ENCODE results near the gene CRX.
A peak's percentile ranks its signal among the peaks of the same experiment; 100 is the strongest.
"Not testable (repeated sequence)": the region's sequence is repeated elsewhere in the genome, so short reads cannot be mapped to it uniquely, and the experiment has no call there.

The CRX gene

DNA sequence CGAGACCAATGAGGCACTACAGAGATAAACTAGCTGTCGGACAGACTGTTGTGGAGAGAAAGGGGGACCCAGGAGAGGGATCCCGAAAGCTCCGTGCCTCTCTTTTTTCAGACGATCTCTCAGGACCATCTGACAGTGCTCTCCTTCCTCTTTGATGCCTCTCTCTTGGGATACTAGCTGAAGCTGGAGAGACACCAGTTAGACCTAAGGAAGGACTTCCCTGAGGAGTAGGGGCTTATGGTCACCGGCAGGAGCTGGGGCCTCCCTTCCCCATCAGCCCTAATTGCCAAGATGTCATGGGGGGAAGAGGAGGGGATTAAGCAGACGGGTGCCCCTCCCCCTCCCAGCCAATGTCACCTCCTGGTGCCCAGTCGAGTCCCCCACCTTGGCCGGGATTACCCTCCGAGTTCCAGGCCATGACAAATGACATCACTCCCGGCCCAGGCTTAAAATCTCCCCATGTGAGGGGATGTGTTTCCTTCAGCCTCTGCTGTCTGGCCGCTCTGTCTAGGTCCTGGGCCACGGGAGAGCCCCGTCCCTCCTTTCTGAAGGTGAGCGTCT is at the start of gene CRX:
CRX (plus strand) TSS at position 478 of the 561 bp plus-strand sequence. CDS start 12,507 bp downstream, outside the sequence.
- Mint-ChIP-seq H3K27me3 (ENCODE audit: low read depth) (peaks cover 19% of the 10 kb centered on the region), H3K4me3 (no peak within 1 kb of the TSS), H3K4me1 (ENCODE audit: low read depth) (peaks cover 3% of the 10 kb centered on the region), H3K27ac (no peak within 1 kb of the TSS), H3K36me3 (ENCODE audit: low read depth) (no peaks in the 10 kb centered on the region), H3K9me3 (no peaks in the 10 kb centered on the region)
- DNase-seq (ENCODE audit: low spot score): no peak

DNA sequence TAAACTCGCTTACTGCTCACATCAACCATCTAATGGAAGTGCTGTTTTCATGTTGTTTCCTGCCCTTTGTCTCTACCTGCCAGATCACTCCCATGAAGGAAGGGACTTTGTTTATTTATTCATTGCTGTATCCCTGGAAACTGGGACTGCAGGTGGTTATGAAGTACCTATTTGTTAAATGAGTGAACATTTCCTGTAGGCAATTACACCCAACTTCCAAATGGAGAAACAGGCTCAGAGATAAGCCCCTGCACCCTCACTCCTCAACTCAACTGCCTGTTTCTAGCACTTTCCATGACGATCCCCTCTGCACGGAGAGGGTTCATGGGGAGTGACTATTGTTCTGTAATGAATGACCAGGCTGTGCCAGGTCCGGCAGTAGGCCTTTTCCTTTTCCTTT is 45.2 kb upstream of the CRX start:
- no peak overlapping the region for H3K27ac Mint-ChIP-seq
- H3K36me3 Mint-ChIP-seq (ENCODE audit: low read depth): peaks cover 9% of the 10 kb centered on the region
- peak overlapping the region; percentile 26 for H3K4me3 Mint-ChIP-seq
- no peaks in the 10 kb centered on the region for H3K27me3 Mint-ChIP-seq (ENCODE audit: low read depth)
- no peaks in the 10 kb centered on the region for H3K9me3 Mint-ChIP-seq
- no peak for DNase-seq (ENCODE audit: low spot score)
- H3K4me1 Mint-ChIP-seq (ENCODE audit: low read depth): peaks cover 18% of the 10 kb centered on the region

DNA sequence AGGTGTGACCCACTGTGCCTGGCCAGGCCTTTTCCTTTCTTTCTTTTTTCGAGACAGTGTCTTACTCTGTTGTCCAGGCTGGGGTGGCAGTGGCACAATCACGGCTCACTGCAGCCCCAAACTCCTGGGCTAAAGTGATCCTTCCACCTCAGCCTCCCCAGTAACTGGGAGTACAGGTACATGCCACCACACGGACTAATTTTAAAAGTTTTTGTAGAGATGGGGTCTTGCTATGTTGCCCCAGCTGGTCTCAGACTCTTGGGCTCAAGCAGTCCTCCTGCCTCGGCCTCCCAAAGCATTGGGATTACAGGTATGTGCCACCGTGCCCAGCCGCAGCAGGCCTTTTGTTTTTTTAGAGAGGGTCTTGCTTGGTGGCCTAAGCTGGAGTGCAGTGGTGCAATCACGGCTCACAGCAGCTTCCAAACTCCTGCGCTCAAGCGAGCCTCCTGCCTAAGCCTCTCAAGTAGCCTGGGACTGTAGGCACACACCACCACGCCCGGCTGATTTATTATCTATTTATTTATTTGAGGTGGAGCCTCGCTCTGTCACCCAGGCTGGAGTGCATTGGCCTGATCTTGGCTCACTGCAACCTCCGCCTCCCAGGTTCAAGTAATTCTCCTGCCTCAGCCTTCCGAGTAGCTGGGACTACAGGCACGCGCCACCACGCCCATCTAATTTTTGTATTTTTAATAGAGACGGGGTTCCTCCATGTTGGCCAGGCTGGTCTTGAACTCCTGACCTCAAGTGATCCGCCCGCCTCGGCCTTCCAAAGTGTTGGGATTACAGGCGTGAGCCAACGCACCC is 44.3 kb upstream of the CRX start:
- H3K27me3 Mint-ChIP-seq (ENCODE audit: low read depth); H3K9me3 Mint-ChIP-seq; DNase-seq (ENCODE audit: low spot score): not testable (repeated sequence)
- H3K4me3 Mint-ChIP-seq: peak overlapping the region; percentile 96
- H3K4me1 Mint-ChIP-seq (ENCODE audit: low read depth): peaks cover 18% of the 10 kb centered on the region
- H3K36me3 Mint-ChIP-seq (ENCODE audit: low read depth): peaks cover 14% of the 10 kb centered on the region
- H3K27ac Mint-ChIP-seq: peak overlapping the region; percentile 95

DNA sequence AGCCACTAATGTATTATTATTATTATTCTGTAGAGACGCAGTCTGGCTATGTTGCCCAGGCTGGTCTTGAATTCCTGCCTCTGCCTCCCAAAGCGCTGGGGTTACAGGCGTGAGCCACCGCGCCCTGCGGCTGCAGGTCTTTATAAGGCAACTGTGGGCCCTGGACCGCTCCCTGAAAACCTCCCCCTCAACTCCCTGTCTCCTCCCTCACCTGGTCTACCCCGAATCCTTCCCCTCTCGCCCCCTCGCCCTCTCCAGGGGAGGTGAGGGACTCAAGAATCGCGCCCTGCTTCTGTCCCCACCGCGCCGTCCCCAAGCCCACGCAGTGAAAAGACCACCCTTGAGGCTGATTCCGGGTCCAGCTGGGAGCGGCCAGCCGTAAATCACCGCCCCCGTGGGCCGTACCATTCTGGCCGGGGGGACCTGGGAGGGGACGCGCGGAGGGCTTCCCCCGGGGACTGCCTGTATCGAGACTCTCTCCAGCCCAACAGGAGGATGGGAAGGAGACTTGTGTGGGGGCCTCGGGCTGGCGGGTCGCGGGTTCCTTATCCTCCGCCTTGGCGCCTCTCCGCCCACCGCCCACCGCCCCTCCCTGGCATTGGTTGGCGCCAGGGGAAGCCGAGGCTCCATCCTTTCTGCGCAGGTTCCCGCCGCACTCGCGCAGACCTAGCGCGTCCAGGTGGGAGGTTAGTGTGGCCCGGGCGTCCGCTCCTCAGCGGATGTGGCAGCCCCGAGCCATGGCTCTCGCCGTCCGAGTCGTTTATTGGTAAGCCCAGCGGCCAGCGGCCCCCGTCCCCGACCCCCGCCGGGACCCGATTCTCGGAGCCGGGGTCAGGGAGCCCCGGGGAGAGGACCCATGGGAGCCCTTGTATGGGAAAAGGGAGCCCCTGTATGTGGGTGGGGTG is 43.4 kb upstream of the CRX start, which contains the start of gene SELENOW:
SELENOW (plus strand) TSS at position 655 of the 905 bp plus-strand sequence; CDS start at position 738, 83 bp downstream.
- peak within 1 kb of the TSS; percentile 95 for H3K27ac Mint-ChIP-seq
- no peaks in the 10 kb centered on the region for H3K27me3 Mint-ChIP-seq (ENCODE audit: low read depth)
- H3K9me3 Mint-ChIP-seq: no peaks in the 10 kb centered on the region
- peaks cover 17% of the 10 kb centered on the region for H3K36me3 Mint-ChIP-seq (ENCODE audit: low read depth)
- H3K4me3 Mint-ChIP-seq: peak within 1 kb of the TSS; percentile 96
- peaks cover 18% of the 10 kb centered on the region for H3K4me1 Mint-ChIP-seq (ENCODE audit: low read depth)
- peak; percentile 79 for DNase-seq (ENCODE audit: low spot score)

GRCh38 chr19:47778954-47779351 is 42.8 kb upstream of the CRX start:
- Mint-ChIP-seq H3K27ac (peak overlapping the region; percentile 83), H3K9me3 (no peaks in the 10 kb centered on the region), H3K27me3 (ENCODE audit: low read depth) (no peaks in the 10 kb centered on the region), H3K36me3 (ENCODE audit: low read depth) (peaks cover 20% of the 10 kb centered on the region), H3K4me3 (peak overlapping the region; percentile 96), H3K4me1 (ENCODE audit: low read depth) (peaks cover 18% of the 10 kb centered on the region)
- no peak for DNase-seq (ENCODE audit: low spot score)

- peaks cover 27% of the 10 kb centered on the region for H3K36me3 Mint-ChIP-seq (ENCODE audit: low read depth)
- no peak for DNase-seq (ENCODE audit: low spot score)
- H3K27ac Mint-ChIP-seq: peak overlapping the region; percentile 83
- H3K27me3 Mint-ChIP-seq (ENCODE audit: low read depth): no peaks in the 10 kb centered on the region
- H3K4me1 Mint-ChIP-seq (ENCODE audit: low read depth): peaks cover 18% of the 10 kb centered on the region
- H3K4me3 Mint-ChIP-seq: peak overlapping the region; percentile 96
- no peaks in the 10 kb centered on the region for H3K9me3 Mint-ChIP-seq
Measured at GRCh38 chr19:47779524-47780214, 42.1 kb upstream of the CRX start.

DNA sequence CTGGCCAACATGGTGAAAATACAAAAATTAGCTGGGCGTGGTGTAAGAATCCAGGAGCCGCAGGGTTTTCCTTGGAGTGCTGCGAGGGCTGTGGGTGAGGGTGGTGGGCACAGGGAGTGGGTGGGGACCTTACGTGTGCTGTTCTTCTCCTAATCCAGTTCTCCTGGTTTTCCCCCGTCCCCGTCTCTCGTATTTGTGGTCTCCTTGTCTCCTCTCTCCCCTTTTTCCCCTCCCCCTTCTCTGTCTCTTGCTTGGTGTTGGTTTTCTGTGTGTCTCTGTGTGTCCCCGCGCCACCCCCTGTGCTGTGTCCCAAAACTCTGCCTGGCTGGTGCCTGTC is 41.6 kb upstream of the CRX start:
- no peaks in the 10 kb centered on the region for H3K27me3 Mint-ChIP-seq (ENCODE audit: low read depth)
- no peak for DNase-seq (ENCODE audit: low spot score)
- H3K4me1 Mint-ChIP-seq (ENCODE audit: low read depth): peaks cover 18% of the 10 kb centered on the region
- H3K9me3 Mint-ChIP-seq: no peaks in the 10 kb centered on the region
- peaks cover 27% of the 10 kb centered on the region for H3K36me3 Mint-ChIP-seq (ENCODE audit: low read depth)
- H3K4me3 Mint-ChIP-seq: peak overlapping the region; percentile 96
- peak overlapping the region; percentile 35 for H3K27ac Mint-ChIP-seq

GRCh38 chr19:47781590-47782262 is 40.0 kb upstream of the CRX start:
- Mint-ChIP-seq H3K27me3 (ENCODE audit: low read depth) (no peaks in the 10 kb centered on the region), H3K4me3 (peak overlapping the region; percentile 42), H3K4me1 (ENCODE audit: low read depth) (peaks cover 18% of the 10 kb centered on the region), H3K36me3 (ENCODE audit: low read depth) (peaks cover 32% of the 10 kb centered on the region), H3K9me3 (no peaks in the 10 kb centered on the region), H3K27ac (no peak overlapping the region)
- no peak for DNase-seq (ENCODE audit: low spot score)

DNA sequence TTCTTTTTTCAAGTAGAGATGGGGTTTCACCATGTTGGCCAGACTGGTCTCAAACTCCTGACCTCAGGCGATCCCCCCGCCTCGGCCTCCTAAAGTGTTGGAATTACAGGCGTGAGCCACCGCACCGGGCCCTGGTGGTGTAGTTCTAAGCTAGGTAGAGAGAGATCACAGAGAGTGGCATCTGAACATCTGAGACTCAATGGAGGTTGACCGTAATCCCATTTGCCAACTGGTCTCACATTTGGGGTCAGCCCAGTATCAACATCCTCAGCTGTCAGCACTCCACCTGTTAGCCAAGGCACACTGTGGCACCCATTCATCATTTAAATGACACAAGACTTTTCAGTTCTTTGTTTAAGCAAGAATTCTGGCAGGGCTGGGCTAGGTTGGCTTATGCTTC is 35.2 kb upstream of the CRX start:
- no peaks in the 10 kb centered on the region for H3K27me3 Mint-ChIP-seq (ENCODE audit: low read depth)
- no peak overlapping the region for H3K4me3 Mint-ChIP-seq
- no peaks in the 10 kb centered on the region for H3K9me3 Mint-ChIP-seq
- peaks cover 25% of the 10 kb centered on the region for H3K36me3 Mint-ChIP-seq (ENCODE audit: low read depth)
- no peaks in the 10 kb centered on the region for H3K4me1 Mint-ChIP-seq (ENCODE audit: low read depth)
- no peak overlapping the region for H3K27ac Mint-ChIP-seq
- no peak for DNase-seq (ENCODE audit: low spot score)

DNA sequence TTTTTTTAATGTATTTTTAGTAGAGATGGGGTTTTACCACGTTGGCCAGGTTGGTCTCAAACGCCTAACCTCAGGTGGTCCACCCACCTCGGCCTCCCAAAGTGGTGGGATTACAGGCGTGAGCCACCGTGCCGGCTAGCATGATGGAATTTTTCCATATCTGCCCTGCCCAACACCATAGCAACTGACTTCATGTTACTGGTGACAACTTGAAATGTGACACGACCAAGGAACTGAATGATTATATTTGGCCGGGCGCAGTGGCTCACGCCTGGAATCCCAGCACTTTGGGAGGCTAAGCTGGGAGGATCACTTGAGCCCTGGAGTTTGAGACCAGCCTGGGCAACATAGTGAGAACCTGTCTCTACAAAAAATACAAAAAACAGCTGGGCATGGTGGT is 34.4 kb upstream of the CRX start:
- not testable (repeated sequence) for H3K9me3 Mint-ChIP-seq; H3K27me3 Mint-ChIP-seq (ENCODE audit: low read depth); H3K4me3 Mint-ChIP-seq; DNase-seq (ENCODE audit: low spot score); H3K4me1 Mint-ChIP-seq (ENCODE audit: low read depth); H3K27ac Mint-ChIP-seq
- H3K36me3 Mint-ChIP-seq (ENCODE audit: low read depth): peaks cover 21% of the 10 kb centered on the region

DNA sequence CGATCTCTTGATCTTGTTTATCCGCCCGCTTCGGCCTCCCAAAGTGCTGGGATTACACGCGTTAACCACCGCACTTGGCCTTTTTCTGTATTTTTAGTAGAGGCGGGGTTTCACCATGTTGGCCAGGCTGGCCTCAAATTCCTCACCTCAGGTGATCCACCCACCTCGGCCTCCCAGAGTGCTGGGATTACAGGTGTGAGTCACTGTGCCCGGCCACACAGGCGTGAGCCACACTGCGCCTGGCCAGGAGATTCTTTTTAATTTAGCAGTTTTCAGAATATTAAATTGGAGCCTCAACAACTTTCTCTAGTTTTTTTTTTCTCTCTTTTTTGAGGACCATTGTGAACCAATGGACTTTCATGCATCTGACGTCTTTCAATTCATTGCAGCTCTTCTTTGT is 31.9 kb upstream of the CRX start:
- DNase-seq (ENCODE audit: low spot score); H3K9me3 Mint-ChIP-seq; H3K4me3 Mint-ChIP-seq; H3K4me1 Mint-ChIP-seq (ENCODE audit: low read depth); H3K27ac Mint-ChIP-seq; H3K36me3 Mint-ChIP-seq (ENCODE audit: low read depth); H3K27me3 Mint-ChIP-seq (ENCODE audit: low read depth): not testable (repeated sequence)

- peaks cover 5% of the 10 kb centered on the region for H3K36me3 Mint-ChIP-seq (ENCODE audit: low read depth)
- H3K27ac Mint-ChIP-seq: no peak overlapping the region
- DNase-seq (ENCODE audit: low spot score): peak; percentile 63
- no peak overlapping the region for H3K4me3 Mint-ChIP-seq
- H3K9me3 Mint-ChIP-seq: peaks cover 5% of the 10 kb centered on the region
- no peaks in the 10 kb centered on the region for H3K4me1 Mint-ChIP-seq (ENCODE audit: low read depth)
- H3K27me3 Mint-ChIP-seq (ENCODE audit: low read depth): no peaks in the 10 kb centered on the region
Measured at GRCh38 chr19:47790398-47790814, 31.3 kb upstream of the CRX start.

- H3K4me1 Mint-ChIP-seq (ENCODE audit: low read depth): no peaks in the 10 kb centered on the region
- no peaks in the 10 kb centered on the region for H3K27me3 Mint-ChIP-seq (ENCODE audit: low read depth)
- H3K9me3 Mint-ChIP-seq: peaks cover 5% of the 10 kb centered on the region
- no peak overlapping the region for H3K4me3 Mint-ChIP-seq
- no peak for DNase-seq (ENCODE audit: low spot score)
- no peak overlapping the region for H3K27ac Mint-ChIP-seq
- peaks cover 1% of the 10 kb centered on the region for H3K36me3 Mint-ChIP-seq (ENCODE audit: low read depth)
Measured at GRCh38 chr19:47792616-47793015, 29.1 kb upstream of the CRX start.
